GM10248 (cell line): Measurements from ENCODE around the gene AIFM2.

Experiments used
- CTCF ChIA-PET: fragments of 300-600 bp; sonication (Branson Sonifier 250); formaldehyde crosslinking; extraction: SDS; loops from one replicate; lab custom pipeline; 2021; ENCODE audit warnings: antibody characterized with exemption; lab: Yijun Ruan, JAX
- POLR2A ChIA-PET: fragments of 350-650 bp; sonication (Branson Sonifier 250); formaldehyde crosslinking; extraction: SDS; loops from one replicate; lab custom pipeline; 2020; ENCODE audit warnings: antibody characterized with exemption; lab: Yijun Ruan, JAX
- DNase-seq: peaks from one replicate; pipeline ENCODE4 v3.0.0; 2012; ENCODE audit errors: extremely low spot score
- CTCF ChIP-seq: IDR thresholded peaks from 2 replicates; pipeline ENCODE4 v1.5.1; 2012; ENCODE audit warnings: mild to moderate bottlenecking, low read depth; ENCODE audit errors: extremely low read depth, missing control alignments, control extremely low read depth

Gene AIFM2

GRCh38 chr10:70092389-70092718, 40.3 kb downstream of the AIFM2 start:
- no peak for TF ChIP-seq CTCF
- POLR2A ChIA-PET: no interaction called here

DNA sequence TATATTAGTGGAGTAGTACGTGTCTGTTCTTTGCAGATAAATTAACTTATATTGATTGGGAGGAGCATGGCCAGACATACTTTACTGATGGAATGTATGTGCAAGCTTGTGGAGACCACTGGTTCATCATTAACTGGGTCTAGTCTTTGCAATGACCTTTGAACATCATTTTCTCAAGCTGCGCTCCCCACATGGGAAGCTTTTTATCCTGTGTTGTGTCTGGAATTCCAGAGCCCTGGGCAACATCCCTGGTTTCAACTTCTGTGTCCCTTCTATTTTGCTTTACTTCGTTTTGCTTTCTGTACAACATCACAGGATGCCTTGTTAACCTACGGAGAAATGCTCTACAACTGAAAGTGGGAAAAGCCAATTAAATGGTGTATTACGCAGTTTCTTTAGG, 41.7 kb downstream of the AIFM2 start:
- POLR2A ChIA-PET: no interaction called here
- no peak for DNase-seq
- CTCF ChIA-PET: interaction anchor here (1.5 to 2.1 kb wide), 2 partner anchors 19 to 25 kb away, joined by 4 to 11 read pairs; no protein-coding TSS in a partner anchor

More at GRCh38 chr10:70092389-70092718, 40.3 kb downstream of the AIFM2 start:
- DNase-seq: no peak
- CTCF ChIA-PET: interaction anchor here (1.5 to 6.8 kb wide), 4 partner anchors 13 to 134 kb away, joined by 4 to 48 read pairs (median 22); no protein-coding TSS in a partner anchor

GRCh38 chr10:70090013-70090412, 42.6 kb downstream of the AIFM2 start:
- POLR2A ChIA-PET: no interaction called here
- no peak for DNase-seq
- TF ChIP-seq CTCF: no peak
- CTCF ChIA-PET: interaction anchor here (2.1 kb wide), 1 partner anchor 26 kb away, joined by 11 read pairs; no protein-coding TSS in a partner anchor

More for the DNA sequence above, 41.7 kb downstream of the AIFM2 start:
- no peak for TF ChIP-seq CTCF

DNA sequence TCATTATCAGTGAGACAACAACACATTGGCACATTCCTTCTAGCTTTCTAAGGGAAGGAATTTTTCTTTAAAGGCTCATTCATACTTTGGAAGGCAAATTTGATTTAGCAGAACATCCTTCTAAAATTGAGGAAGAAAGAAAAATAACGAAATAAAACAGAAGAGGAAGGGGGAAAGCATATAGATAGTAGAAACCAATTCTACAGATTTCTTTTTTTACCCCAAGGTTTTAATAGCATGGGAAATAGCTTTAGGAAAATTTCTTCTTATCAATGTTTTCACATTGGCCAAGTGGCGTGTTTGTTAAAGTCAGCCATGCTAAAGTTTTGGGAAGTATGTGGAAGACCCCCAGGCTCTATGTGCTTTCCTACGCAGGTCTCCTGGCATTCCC, 44.3 kb downstream of the AIFM2 start:
- TF ChIP-seq CTCF: no peak
- ChIA-PET POLR2A (no interaction called here), CTCF (no interaction called here)
- no peak for DNase-seq

- DNase-seq: no peak
- no peak for TF ChIP-seq CTCF
- ChIA-PET CTCF (no interaction called here), POLR2A (no interaction called here)
Observed at GRCh38 chr10:70087616-70088307, 44.9 kb downstream of the AIFM2 start.

DNA sequence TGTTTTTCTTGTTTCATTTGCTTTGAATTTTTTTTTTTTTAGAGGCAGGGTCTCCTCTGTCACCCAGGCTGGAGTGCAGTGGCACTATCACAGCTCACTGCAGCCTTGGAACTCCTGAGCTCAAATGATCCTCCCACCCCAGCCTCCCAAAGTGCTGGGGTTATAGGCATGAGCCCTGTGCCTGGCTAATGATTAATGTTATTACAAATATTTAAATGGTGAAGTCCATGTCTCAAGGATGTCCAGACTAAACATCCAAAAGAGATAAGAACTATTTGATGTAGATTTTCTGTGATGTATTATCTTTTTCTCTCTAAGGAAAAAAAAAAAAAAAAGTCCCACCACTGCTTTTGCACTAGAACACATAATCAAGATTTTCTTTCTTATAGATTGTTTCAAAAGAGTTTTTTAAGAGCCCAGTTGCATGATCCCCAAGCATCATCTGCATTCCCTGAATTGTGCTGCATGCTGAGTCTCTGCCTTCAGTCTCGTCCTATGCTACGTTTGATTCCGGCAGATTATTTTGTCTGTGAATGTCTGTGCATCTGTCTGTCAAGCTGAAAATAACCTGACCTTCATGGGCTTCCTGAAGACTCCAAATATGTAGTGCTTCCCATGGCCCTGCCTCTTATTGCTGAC, 46.5 kb downstream of the AIFM2 start:
- ChIA-PET CTCF (interaction anchor here (0.8 to 1.3 kb wide), 2 partner anchors 10 to 30 kb away, joined by 3 read pairs; no protein-coding TSS in a partner anchor), POLR2A (no interaction called here)
- no peak for TF ChIP-seq CTCF
- no peak for DNase-seq
